Mesendoderm (in vitro differentiated cells): ENCODE measurements around the gene CEP112.

Source experiments
- DNase-seq: peaks from one replicate; pipeline ENCODE4 v3.0.0; 2013
- H2AK5ac ChIP-seq: 2 replicates; pipeline ENCODE4 v1.6.1; 2013; ENCODE audit warnings: low read length, inconsistent platforms
- H2BK120ac ChIP-seq: 2 replicates; pipeline ENCODE4 v1.6.1; 2013; ENCODE audit warnings: low read depth, mild to moderate bottlenecking, low read length, moderate library complexity, mixed read lengths
- H2BK15ac ChIP-seq: replicated peaks from 2 replicates; pipeline ENCODE4 v1.6.1; 2013; ENCODE audit warnings: low read depth, mild to moderate bottlenecking, moderate library complexity
- H2BK5ac ChIP-seq: 2 replicates; pipeline ENCODE4 v1.6.1; 2013; ENCODE audit warnings: low read length, inconsistent platforms
- H3K18ac ChIP-seq: 2 replicates; pipeline ENCODE4 v1.6.1; 2013; ENCODE audit warnings: mild to moderate bottlenecking, low read length, mixed read lengths
- H3K23ac ChIP-seq: one replicate; pipeline ENCODE4 v1.6.1; 2013; ENCODE audit warnings: low read length
- H3K27ac ChIP-seq: 2 replicates; pipeline ENCODE4 v1.5.1; 2013; ENCODE audit warnings: low read depth, mild to moderate bottlenecking, inconsistent platforms, low read length, moderate library complexity
- H3K27me3 ChIP-seq: 2 replicates; pipeline ENCODE4 v1.6.1; 2013; ENCODE audit warnings: low read length, control low read depth, mild to moderate bottlenecking, inconsistent platforms; ENCODE audit not compliant: insufficient read depth, poor library complexity
- H3K36me3 ChIP-seq: 2 replicates; pipeline ENCODE4 v1.6.1; 2013; ENCODE audit warnings: low read length, inconsistent platforms; ENCODE audit not compliant: control insufficient read depth, insufficient read depth
- H3K4ac ChIP-seq: one replicate; pipeline ENCODE4 v1.6.1; 2013; ENCODE audit warnings: low read depth, mild to moderate bottlenecking, low read length, moderate library complexity
- H3K4me1 ChIP-seq: 2 replicates; pipeline ENCODE4 v1.6.1; 2013; ENCODE audit warnings: low read depth, low read length, inconsistent platforms; ENCODE audit not compliant: control insufficient read depth
- H3K4me2 ChIP-seq: 2 replicates; pipeline ENCODE4 v1.6.1; 2013; ENCODE audit warnings: low read length
- H3K4me3 ChIP-seq: 2 replicates; pipeline ENCODE4 v1.5.1; 2013; ENCODE audit warnings: mild to moderate bottlenecking, low read length
- H3K56ac ChIP-seq: one replicate; pipeline ENCODE4 v1.6.1; 2013; ENCODE audit warnings: low read length
- H3K79me1 ChIP-seq: 2 replicates; pipeline ENCODE4 v1.6.1; 2013; ENCODE audit warnings: low read length, inconsistent platforms
- H3K79me2 ChIP-seq: 2 replicates; pipeline ENCODE4 v1.6.1; 2013; ENCODE audit warnings: mild to moderate bottlenecking, low read length; ENCODE audit not compliant: control insufficient read depth, insufficient read depth
- H3K9ac ChIP-seq: 2 replicates; pipeline ENCODE4 v1.6.1; 2013; ENCODE audit warnings: low read length, inconsistent platforms
- H4K5ac ChIP-seq: one replicate; pipeline ENCODE4 v1.6.1; 2013; ENCODE audit warnings: low read length
- H4K8ac ChIP-seq: one replicate; pipeline ENCODE4 v1.6.1; 2013; ENCODE audit warnings: low read depth, mild to moderate bottlenecking, control low read depth, low read length, moderate library complexity
- WGBS: extraction: QIAGEN DNeasy Blood & Tissue Kit; methylation state at CpG from one replicate; pipeline ENCODE4 v1.1.7; 2013; ENCODE audit warnings: low lambda C conversion rate, missing lambda C conversion rate; ENCODE audit not compliant: insufficient coverage; ENCODE audit errors: extremely low coverage; 5-methylcytosine and 5-hydroxymethylcytosine counted together

CEP112 gene

GRCh38 chr17:65942592-65942991 lies 249.3 kb downstream of the CEP112 start:
- no peaks in the 10 kb centered on the region for H3K79me2 ChIP-seq
- no peak for DNase-seq
- H3K27ac ChIP-seq, result no peak overlapping the region
- no peak overlapping the region for H2BK5ac ChIP-seq
- no CpG with 5 or more reads among the region's 1 CpG for whole genome bisulfite sequencing
- H3K79me1 ChIP-seq, result no peaks in the 10 kb centered on the region
- no peak overlapping the region for H3K9ac ChIP-seq
- no peaks in the 10 kb centered on the region for H3K36me3 ChIP-seq
- H3K4me2 ChIP-seq, result no peak overlapping the region
- no peak overlapping the region for H3K56ac ChIP-seq
- H3K23ac ChIP-seq, result no peak overlapping the region
- H2BK120ac ChIP-seq, result no peak overlapping the region
- no peaks in the 10 kb centered on the region for H3K27me3 ChIP-seq
- H3K18ac ChIP-seq, result no peak overlapping the region
- no peak overlapping the region for H2BK15ac ChIP-seq
- H4K8ac ChIP-seq, result no peak overlapping the region
- H3K4ac ChIP-seq, result no peak overlapping the region
- H3K4me1 ChIP-seq, result no peaks in the 10 kb centered on the region
- no peak overlapping the region for H4K5ac ChIP-seq
- no peak overlapping the region for H3K4me3 ChIP-seq
- H2AK5ac ChIP-seq, result no peak overlapping the region

- H3K4me1 ChIP-seq, result no peaks in the 10 kb centered on the region
- 100% methylated on average over 2 of the region's 4 CpGs for WGBS
- DNase-seq, result no peak
- no peak overlapping the region for H3K23ac ChIP-seq
- H4K5ac ChIP-seq, result no peak overlapping the region
- H4K8ac ChIP-seq, result no peak overlapping the region
- no peak overlapping the region for H3K18ac ChIP-seq
- H2BK15ac ChIP-seq, result no peak overlapping the region
- no peak overlapping the region for H3K4ac ChIP-seq
- H2BK5ac ChIP-seq, result no peak overlapping the region
- H2AK5ac ChIP-seq, result no peak overlapping the region
- no peak overlapping the region for H3K4me3 ChIP-seq
- no peaks in the 10 kb centered on the region for H3K27me3 ChIP-seq
- no peaks in the 10 kb centered on the region for H3K79me2 ChIP-seq
- H3K4me2 ChIP-seq, result no peak overlapping the region
- no peaks in the 10 kb centered on the region for H3K79me1 ChIP-seq
- H3K9ac ChIP-seq, result no peak overlapping the region
- H3K56ac ChIP-seq, result no peak overlapping the region
- H3K36me3 ChIP-seq, result no peaks in the 10 kb centered on the region
- H3K27ac ChIP-seq, result no peak overlapping the region
- H2BK120ac ChIP-seq, result no peak overlapping the region
Observed at GRCh38 chr17:65941356-65941899, 250.5 kb downstream of the CEP112 start.

- Histone ChIP-seq H3K9ac (no peak overlapping the region), H3K27me3 (no peaks in the 10 kb centered on the region), H3K36me3 (no peaks in the 10 kb centered on the region), H2AK5ac (no peak overlapping the region), H3K18ac (no peak overlapping the region), H3K4me1 (no peaks in the 10 kb centered on the region), H3K79me1 (no peaks in the 10 kb centered on the region), H2BK15ac (no peak overlapping the region), H2BK120ac (no peak overlapping the region), H3K4me2 (no peak overlapping the region), H4K5ac (no peak overlapping the region), H3K56ac (no peak overlapping the region), H3K4me3 (no peak overlapping the region), H4K8ac (no peak overlapping the region), H3K23ac (no peak overlapping the region), H2BK5ac (no peak overlapping the region), H3K79me2 (no peaks in the 10 kb centered on the region), H3K4ac (no peak overlapping the region), H3K27ac (no peak overlapping the region)
- no CpG with 5 or more reads among the region's 3 CpGs for WGBS
- DNase-seq, result no peak
Observed at GRCh38 chr17:65936013-65936412, 255.9 kb downstream of the CEP112 start.

- H4K8ac ChIP-seq, result no peak overlapping the region
- H2BK5ac ChIP-seq, result no peak overlapping the region
- no peak overlapping the region for H4K5ac ChIP-seq
- no peaks in the 10 kb centered on the region for H3K79me1 ChIP-seq
- no peaks in the 10 kb centered on the region for H3K4me1 ChIP-seq
- H3K23ac ChIP-seq, result no peak overlapping the region
- H3K36me3 ChIP-seq, result no peaks in the 10 kb centered on the region
- no peak overlapping the region for H3K4me2 ChIP-seq
- H3K9ac ChIP-seq, result no peak overlapping the region
- H3K27me3 ChIP-seq, result no peaks in the 10 kb centered on the region
- no peak overlapping the region for H3K27ac ChIP-seq
- no peak overlapping the region for H2BK15ac ChIP-seq
- no peak overlapping the region for H3K4me3 ChIP-seq
- no peak overlapping the region for H3K18ac ChIP-seq
- no peak overlapping the region for H3K4ac ChIP-seq
- no peak overlapping the region for H2BK120ac ChIP-seq
- H3K79me2 ChIP-seq, result no peaks in the 10 kb centered on the region
- H3K56ac ChIP-seq, result no peak overlapping the region
- no CpG with 5 or more reads among the region's 4 CpGs for WGBS
- DNase-seq, result no peak
- H2AK5ac ChIP-seq, result no peak overlapping the region
Observed at GRCh38 chr17:65933290-65933689, 258.6 kb downstream of the CEP112 start.

GRCh38 chr17:65931246-65932149 lies 260.4 kb downstream of the CEP112 start:
- no peak overlapping the region for H4K8ac ChIP-seq
- H3K79me2 ChIP-seq, result no peaks in the 10 kb centered on the region
- no peak overlapping the region for H2BK120ac ChIP-seq
- H3K18ac ChIP-seq, result no peak overlapping the region
- H4K5ac ChIP-seq, result no peak overlapping the region
- H3K27me3 ChIP-seq, result no peaks in the 10 kb centered on the region
- H3K56ac ChIP-seq, result no peak overlapping the region
- no peak overlapping the region for H3K27ac ChIP-seq
- no peak overlapping the region for H3K4ac ChIP-seq
- H3K23ac ChIP-seq, result no peak overlapping the region
- no peak overlapping the region for H3K4me2 ChIP-seq
- H2AK5ac ChIP-seq, result no peak overlapping the region
- WGBS, result no CpG with 5 or more reads among the region's 3 CpGs
- no peaks in the 10 kb centered on the region for H3K4me1 ChIP-seq
- H3K4me3 ChIP-seq, result no peak overlapping the region
- H2BK15ac ChIP-seq, result no peak overlapping the region
- no peak overlapping the region for H3K9ac ChIP-seq
- H2BK5ac ChIP-seq, result no peak overlapping the region
- no peak for DNase-seq
- no peaks in the 10 kb centered on the region for H3K79me1 ChIP-seq
- H3K36me3 ChIP-seq, result no peaks in the 10 kb centered on the region
